PC-9 (cell line): ENCODE data around the gene PARP4. TPM values are rescaled to one million over a fixed set of nuclear protein-coding genes. Genes with fewer than 3 reads are reported as not detected.
"Not testable (repeated sequence)": the region's sequence is repeated elsewhere in the genome, so short reads cannot be mapped to it uniquely, and the experiment has no call there.

Experiments used
- BruUV-seq: library from RNA; stranded (reverse); fragments of 400-500 nt; replicated peaks from 2 replicates; lab custom pipeline; 2021; lab: Mats Ljungman, UMichigan
- CTCF ChIA-PET: fragments of 300-600 bp; sonication (Branson Sonifier 250); formaldehyde crosslinking; loops from one replicate; lab custom pipeline; 2022; ENCODE audit warnings: antibody characterized with exemption; lab: Charles Lee
- POLR2A ChIA-PET: fragments of 300-600 bp; sonication (Branson Sonifier 250); formaldehyde crosslinking; loops from one replicate; lab custom pipeline; 2022; ENCODE audit warnings: antibody characterized with exemption; ENCODE audit not compliant: unreplicated experiment; lab: Charles Lee
- DNase-seq, 2 experiments: peaks; one replicate each; pipeline versions ENCODE4 v3.0.0 to v3.0.0-alpha.2; 2015 to 2022; ENCODE audit warnings: mixed read lengths in 1 of 2
- H2AFZ ChIP-seq: fragments of 200-600 bp; sonication (generic); 2 replicates; pipeline ENCODE4 v1.8.1; 2017; ENCODE audit warnings: antibody characterized with exemption
- H3F3A ChIP-seq: fragments of 200-600 bp; sonication (generic); 2 replicates; pipeline ENCODE4 v1.8.1; 2017; ENCODE audit warnings: antibody characterized with exemption, mild to moderate bottlenecking, low read depth; ENCODE audit not compliant: insufficient read depth
- H3K27ac ChIP-seq: fragments of 200-600 bp; sonication (generic); 2 replicates; pipeline ENCODE4 v1.6.1; 2016; ENCODE audit warnings: mixed run types
- H3K27me3 ChIP-seq: fragments of 200-600 bp; sonication (generic); 2 replicates; pipeline ENCODE4 v1.6.1; 2016; ENCODE audit warnings: low read depth, mixed run types; ENCODE audit not compliant: insufficient read depth
- H3K36me3 ChIP-seq: fragments of 200-600 bp; sonication (generic); 2 replicates; pipeline ENCODE4 v1.6.1; 2016; ENCODE audit warnings: low read depth, mixed run types
- H3K4me1 ChIP-seq: fragments of 200-600 bp; sonication (generic); replicated peaks from 2 replicates; pipeline ENCODE4 v1.6.1; 2016; ENCODE audit warnings: mixed run types; ENCODE audit not compliant: insufficient read depth
- H3K4me2 ChIP-seq: fragments of 200-600 bp; sonication (generic); 2 replicates; pipeline ENCODE4 v1.6.1; 2017; ENCODE audit warnings: mixed run types
- H3K4me3 ChIP-seq: fragments of 200-600 bp; sonication (generic); 2 replicates; pipeline ENCODE4 v1.6.1; 2016; ENCODE audit warnings: mixed run types
- H3K79me2 ChIP-seq: fragments of 200-600 bp; sonication (generic); 2 replicates; pipeline ENCODE4 v1.6.1; 2017; ENCODE audit warnings: low read depth, mixed run types
- H3K9me2 ChIP-seq: fragments of 200-600 bp; sonication (generic); 2 replicates; pipeline ENCODE4 v1.8.1; 2017; ENCODE audit warnings: mild to moderate bottlenecking; ENCODE audit not compliant: insufficient read depth
- H3K9me3 ChIP-seq: fragments of 200-600 bp; sonication (generic); 2 replicates; pipeline ENCODE4 v1.8.1; 2016; ENCODE audit warnings: low read depth; ENCODE audit not compliant: insufficient read depth
- H4K20me1 ChIP-seq: fragments of 200-600 bp; sonication (generic); 2 replicates; pipeline ENCODE4 v1.8.1; 2017; ENCODE audit not compliant: insufficient read depth
- CTCF ChIP-seq: fragments of 200-600 bp; sonication (generic); conservative IDR thresholded peaks from 2 replicates; pipeline ENCODE4 v1.6.1; 2017; ENCODE audit warnings: mixed run types, antibody characterized with exemption, mild to moderate bottlenecking, moderate library complexity
- EZH2 ChIP-seq: fragments of 200-600 bp; sonication (generic); IDR thresholded peaks from 2 replicates; pipeline ENCODE4 v1.8.0; 2017; ENCODE audit warnings: antibody characterized with exemption, low read depth
- intact Hi-C: fragments of 100-400 bp; cut with micrococcal nuclease; formaldehyde crosslinking; loops from one replicate; pipeline ENCODE4 v1.10.0; 2022; ENCODE audit not compliant: unreplicated experiment
- total RNA-seq: library from RNA; stranded (reverse); gene quantifications from 2 replicates; pipeline ENCODE4 v1.2.3, GENCODE V29; 2021

PARP4 gene
- total RNA-seq, 1 experiment from 2014 or later, result 80.6 TPM

GRCh38 chr13:24502533-24503378 is 9.8 kb downstream of the PARP4 start:
- POLR2A ChIA-PET, result interaction anchor here (0.6 to 0.8 kb wide), 3 partner anchors 121 to 800 kb away, joined by 4 to 6 read pairs (median 4); no protein-coding TSS in a partner anchor

GRCh38 chr13:24500977-24501376 is 11.6 kb downstream of the PARP4 start:
- BruUV-seq, result no TSS peak
- Histone ChIP-seq H3F3A (peaks cover 67% of the 10 kb centered on the region), H3K4me3 (no peak overlapping the region), H3K4me1 (peaks cover 78% of the 10 kb centered on the region), H3K4me2 (peak overlapping the region; percentile 16; the same call in 1 of the 2 replicates), H3K79me2 (peaks cover 67% of the 10 kb centered on the region), H3K9me2 (no peaks in the 10 kb centered on the region), H2AFZ (no peak overlapping the region), H4K20me1 (no peaks in the 10 kb centered on the region), H3K36me3 (peaks cover 52% of the 10 kb centered on the region), H3K9me3 (no peaks in the 10 kb centered on the region), H3K27ac (peak overlapping the region; percentile 89), H3K27me3 (no peaks in the 10 kb centered on the region)
- ChIA-PET POLR2A (no interaction called here), CTCF (no interaction called here)
- DNase-seq, result no peak
- intact Hi-C loops, result no loop called here
- no peak for TF ChIP-seq EZH2
- TF ChIP-seq CTCF, result no peak

More at GRCh38 chr13:24502533-24503378, 9.8 kb downstream of the PARP4 start:
- Histone ChIP-seq H3K9me3 (no peaks in the 10 kb centered on the region), H3K4me3 (peak overlapping the region; percentile 15; the same call in 1 of the 2 replicates), H3K36me3 (peaks cover 47% of the 10 kb centered on the region), H2AFZ (no peak overlapping the region), H3K27me3 (no peaks in the 10 kb centered on the region), H4K20me1 (0 out of 2 replicates have a peak, but pooled peaks cover 3% of the 10 kb centered on the region), H3F3A (peaks cover 52% of the 10 kb centered on the region), H3K27ac (peak overlapping the region; percentile 89), H3K4me2 (peak overlapping the region; percentile 65), H3K9me2 (no peaks in the 10 kb centered on the region), H3K79me2 (peaks cover 78% of the 10 kb centered on the region), H3K4me1 (peaks cover 61% of the 10 kb centered on the region)
- intact Hi-C loops, result loop anchor here (1.0 kb wide), 1 partner anchor 10 kb away; the partner anchor contains the start of gene PARP4
- TF ChIP-seq CTCF (no peak), EZH2 (no peak)
- DNase-seq, result peak; percentile 80 to 93
- CTCF ChIA-PET, result no interaction called here
- TSS peak; percentile 3 for BruUV-seq

GRCh38 chr13:24497742-24498141 is 14.8 kb downstream of the PARP4 start:
- no peaks in the 10 kb centered on the region for H3K27me3 ChIP-seq
- BruUV-seq, result no TSS peak
- TF ChIP-seq EZH2, result no peak
- TF ChIP-seq CTCF, result no peak
- CTCF ChIA-PET, result no interaction called here
- POLR2A ChIA-PET, result no interaction called here
- peaks cover 44% of the 10 kb centered on the region for H3F3A ChIP-seq
- H3K4me1 ChIP-seq, result peaks cover 69% of the 10 kb centered on the region
- no peaks in the 10 kb centered on the region for H3K9me3 ChIP-seq
- H3K4me2 ChIP-seq, result no peak overlapping the region
- no peaks in the 10 kb centered on the region for H4K20me1 ChIP-seq
- peak overlapping the region; percentile 85 for H3K27ac ChIP-seq
- intact Hi-C loops, result no loop called here
- no peak for DNase-seq
- H3K79me2 ChIP-seq, result peaks cover 47% of the 10 kb centered on the region
- peaks cover 63% of the 10 kb centered on the region for H3K36me3 ChIP-seq
- H3K4me3 ChIP-seq, result no peak overlapping the region
- H2AFZ ChIP-seq, result no peak overlapping the region
- H3K9me2 ChIP-seq, result no peaks in the 10 kb centered on the region

GRCh38 chr13:24496295-24496694 is 16.3 kb downstream of the PARP4 start:
- Histone ChIP-seq H3K27ac (peak overlapping the region; percentile 85), H3K4me1 (peaks cover 55% of the 10 kb centered on the region)

More at GRCh38 chr13:24496295-24496694, 16.3 kb downstream of the PARP4 start:
- DNase-seq, result peak in 1 of 2 experiments; percentile 78
- H4K20me1 ChIP-seq, H2AFZ ChIP-seq, H3K27me3 ChIP-seq, CTCF ChIA-PET, POLR2A ChIA-PET, H3K4me3 ChIP-seq, intact Hi-C loops, BruUV-seq, H3K9me3 ChIP-seq, H3K9me2 ChIP-seq: not testable (repeated sequence)
- Histone ChIP-seq H3K79me2 (peaks cover 35% of the 10 kb centered on the region), H3K4me2 (peak overlapping the region; percentile 21; the same call in 1 of the 2 replicates), H3K36me3 (peaks cover 69% of the 10 kb centered on the region), H3F3A (peaks cover 30% of the 10 kb centered on the region)
